ENCODE data around the gene PIP4K2C.
A peak's percentile ranks its signal among the peaks of the same experiment; 100 is the strongest.

PIP4K2C gene

DNA sequence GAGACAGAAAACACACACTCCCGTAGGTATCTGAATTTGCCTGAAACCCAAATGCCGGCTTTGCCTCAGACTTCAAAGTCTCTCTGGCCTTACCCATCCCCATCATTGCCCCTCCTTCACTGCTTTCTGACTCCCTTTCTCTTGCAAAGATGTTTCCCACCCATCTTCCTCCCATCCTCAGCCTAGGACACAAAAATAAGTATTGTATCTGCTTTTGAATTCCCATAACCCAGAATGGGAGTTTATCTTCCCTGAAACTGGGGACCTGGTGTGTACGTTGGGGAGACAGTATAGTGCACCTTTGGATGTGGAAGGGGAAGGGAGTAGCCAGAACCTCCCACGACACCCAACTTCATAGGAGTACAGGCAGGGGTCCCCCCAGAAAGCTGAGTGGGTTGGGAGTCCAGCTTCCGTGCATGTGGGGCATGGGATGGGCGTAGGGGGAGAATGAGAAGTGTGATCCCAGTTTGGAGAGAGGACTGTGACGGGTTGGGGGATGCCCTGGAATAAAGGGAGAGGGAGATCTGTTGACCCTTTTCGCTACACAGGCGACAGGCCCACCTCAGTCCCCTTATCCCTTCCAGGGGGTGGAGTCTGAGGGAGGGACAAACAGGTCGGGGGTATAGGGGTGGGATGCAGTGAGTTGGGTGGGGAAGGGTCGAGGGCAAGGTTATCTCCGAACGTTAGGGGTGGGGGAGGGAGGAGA lies 41.6 kb upstream of the PIP4K2C start:
- H3K9ac ChIP-seq (ENCODE audit: low read length in 5 of 5) = no peak overlapping the region

DNA sequence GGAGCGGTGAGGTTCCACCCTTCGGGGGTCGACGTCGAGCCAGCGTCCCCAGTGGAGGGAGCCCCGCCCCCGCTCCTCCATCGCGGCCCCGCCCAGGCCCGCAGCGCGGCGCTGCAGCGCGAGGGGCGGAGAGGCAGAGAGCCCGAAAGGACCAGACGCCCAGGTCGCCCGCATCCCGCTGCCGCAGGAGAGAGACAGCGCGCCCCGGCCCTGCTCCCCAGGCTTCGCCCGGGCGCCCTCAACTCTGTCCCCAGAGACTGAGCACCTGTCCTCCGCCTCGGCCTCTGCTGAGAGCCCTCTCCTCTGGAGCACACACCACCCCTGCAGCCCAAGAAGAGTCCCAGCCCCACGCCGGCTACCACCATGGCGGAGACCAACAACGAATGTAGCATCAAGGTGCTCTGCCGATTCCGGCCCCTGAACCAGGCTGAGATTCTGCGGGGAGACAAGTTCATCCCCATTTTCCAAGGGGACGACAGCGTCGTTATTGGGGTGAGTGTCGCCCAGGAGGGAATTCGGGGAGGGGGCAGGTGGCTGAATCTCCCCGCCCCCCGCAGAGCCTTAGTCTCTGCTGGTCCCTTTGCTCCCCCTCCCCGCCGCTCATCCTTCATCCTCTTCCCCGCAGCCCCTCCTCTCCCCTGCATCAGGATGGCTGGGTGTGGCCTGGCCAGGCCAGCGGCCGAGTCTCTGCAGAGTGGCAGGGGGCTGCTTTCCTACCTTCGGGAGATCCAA lies 40.9 kb upstream of the PIP4K2C start, which contains the start of gene KIF5A:
Gene KIF5A (plus strand): TSS at position 136 of the 732 bp plus-strand sequence. CDS start 228 bp downstream, at position 364.
- peaks cover 17 to 42% (median 32%) of the 10 kb centered on the region in 5 donors for H3K27me3 ChIP-seq (ENCODE audit: control insufficient read depth in 5 of 5, insufficient read depth in 4 of 5, low read length in 5 of 5)
- no peak within 1 kb of the TSS for H3K27ac ChIP-seq (ENCODE audit: low read depth, low read length)
- no peaks in the 10 kb centered on the region for H3K36me3 ChIP-seq (ENCODE audit: control insufficient read depth in 5 of 5, insufficient read depth in 5 of 5, low read length in 5 of 5)
- H3K9me3 ChIP-seq (ENCODE audit: control insufficient read depth in 5 of 5, low read length in 5 of 5) = no peaks in the 10 kb centered on the region
- peak within 1 kb of the TSS in 1 of 5 donors; percentile 23 for H3K9ac ChIP-seq (ENCODE audit: low read length in 5 of 5)
- peak within 1 kb of the TSS in 3 of 5 donors; percentile 31 to 54 (median 36) for H3K4me3 ChIP-seq (ENCODE audit: low read depth in 1 of 5, low read length in 5 of 5)
- H3K4me1 ChIP-seq (ENCODE audit: control insufficient read depth in 5 of 5, insufficient read depth in 5 of 5, low read length in 5 of 5) = peaks cover 7 to 26% (median 23%) of the 10 kb centered on the region in 5 donors

More for the DNA sequence above, 41.6 kb upstream of the PIP4K2C start:
- Histone ChIP-seq H3K9me3 (ENCODE audit: control insufficient read depth in 5 of 5, low read length in 5 of 5) (no peaks in the 10 kb centered on the region), H3K27me3 (ENCODE audit: control insufficient read depth in 5 of 5, insufficient read depth in 4 of 5, low read length in 5 of 5) (peaks cover 17 to 36% (median 32%) of the 10 kb centered on the region in 5 donors), H3K4me3 (ENCODE audit: low read depth in 1 of 5, low read length in 5 of 5) (peak overlapping the region in 1 of 5 donors; percentile 54), H3K27ac (ENCODE audit: low read depth, low read length) (no peak overlapping the region), H3K36me3 (ENCODE audit: control insufficient read depth in 5 of 5, insufficient read depth in 5 of 5, low read length in 5 of 5) (no peaks in the 10 kb centered on the region), H3K4me1 (ENCODE audit: control insufficient read depth in 5 of 5, insufficient read depth in 5 of 5, low read length in 5 of 5) (peaks cover 7 to 32% (median 25%) of the 10 kb centered on the region in 5 donors)

DNA sequence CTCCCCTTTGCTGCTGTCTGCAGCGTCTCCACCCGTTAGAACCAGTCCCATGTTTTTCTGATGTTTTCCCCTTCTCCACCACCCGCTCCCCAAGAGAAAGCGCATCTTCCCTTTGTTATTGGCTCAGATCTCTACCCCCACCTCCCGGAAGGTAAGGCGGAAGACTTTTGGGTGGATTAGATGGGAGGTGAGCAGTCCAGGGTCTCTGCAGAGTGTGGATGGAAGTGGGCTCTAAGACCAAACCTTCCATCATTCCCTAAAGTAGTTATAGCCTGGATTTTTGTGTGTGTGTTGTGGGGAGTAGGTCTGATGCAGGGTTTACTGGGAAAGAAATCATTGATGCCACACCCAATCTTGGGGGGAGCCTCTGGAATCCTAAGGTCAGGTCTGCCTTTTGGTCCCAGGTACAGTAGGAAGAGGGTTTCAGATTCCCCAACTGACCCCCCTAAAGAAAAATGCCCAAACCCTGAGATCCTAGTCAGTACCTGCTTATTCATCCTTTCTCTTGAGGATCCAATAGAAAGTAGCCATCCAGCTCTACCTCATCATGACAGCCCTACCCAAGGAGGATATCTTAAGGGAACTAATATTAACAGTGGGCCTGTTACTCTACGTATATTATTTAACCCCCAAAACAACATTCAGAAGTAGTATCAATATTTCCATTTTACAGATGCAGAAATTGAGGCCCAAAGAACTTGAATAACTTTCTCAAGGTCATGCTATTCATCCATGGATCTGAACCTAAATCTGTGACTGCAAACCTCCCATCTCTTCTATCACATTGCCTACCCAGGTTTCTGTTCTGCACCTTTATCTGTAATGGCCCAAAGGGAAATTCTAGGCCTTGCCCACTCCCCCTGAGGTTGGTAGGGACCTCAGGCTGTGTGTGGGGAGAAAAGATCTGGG lies 40.1 kb upstream of the PIP4K2C start:
- no peaks in the 10 kb centered on the region for H3K36me3 ChIP-seq (ENCODE audit: control insufficient read depth in 5 of 5, insufficient read depth in 5 of 5, low read length in 5 of 5)
- peaks cover 6 to 20% (median 17%) of the 10 kb centered on the region in 5 donors for H3K4me1 ChIP-seq (ENCODE audit: control insufficient read depth in 5 of 5, insufficient read depth in 5 of 5, low read length in 5 of 5)
- H3K4me3 ChIP-seq (ENCODE audit: low read depth in 1 of 5, low read length in 5 of 5) = no peak overlapping the region
- no peak overlapping the region for H3K27ac ChIP-seq (ENCODE audit: low read depth, low read length)
- no peaks in the 10 kb centered on the region for H3K9me3 ChIP-seq (ENCODE audit: control insufficient read depth in 5 of 5, low read length in 5 of 5)
- H3K27me3 ChIP-seq (ENCODE audit: control insufficient read depth in 5 of 5, insufficient read depth in 4 of 5, low read length in 5 of 5) = peaks cover 17 to 42% (median 32%) of the 10 kb centered on the region in 5 donors
- no peak overlapping the region for H3K9ac ChIP-seq (ENCODE audit: low read length in 5 of 5)

DNA sequence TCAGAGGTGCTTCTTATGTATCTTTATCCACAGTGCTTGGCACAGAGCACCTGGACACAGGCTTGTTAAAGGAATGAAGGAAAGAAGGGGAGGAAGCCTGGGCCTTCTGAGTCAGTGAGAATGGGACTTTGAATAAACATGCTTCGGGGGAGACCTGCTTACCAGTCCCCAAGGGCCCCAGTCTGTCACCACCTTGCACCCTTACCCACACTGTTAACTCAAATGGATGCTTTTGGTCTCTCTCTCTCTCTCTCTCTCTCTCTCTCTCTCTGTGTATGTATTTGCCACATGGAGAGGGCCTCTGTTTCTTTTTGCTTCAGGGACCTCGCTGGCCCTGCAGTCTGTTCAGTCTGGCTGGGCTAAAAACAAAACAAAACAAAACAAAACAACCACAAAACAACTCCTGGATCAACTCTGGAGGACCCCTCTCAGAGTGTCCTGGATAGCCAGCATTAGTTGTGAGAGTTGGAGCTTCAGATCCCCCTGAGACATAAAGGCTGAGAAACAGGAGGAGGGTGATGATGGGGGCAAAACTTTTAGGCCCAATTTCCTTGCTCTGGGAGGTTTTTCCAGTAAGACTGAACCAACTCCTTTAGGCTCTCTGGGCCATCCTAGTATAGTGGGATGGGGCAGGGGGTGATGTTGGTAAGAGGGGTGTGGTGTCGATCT lies 39.2 kb upstream of the PIP4K2C start:
- no peak overlapping the region for H3K27ac ChIP-seq (ENCODE audit: low read depth, low read length)
- no peak overlapping the region for H3K4me3 ChIP-seq (ENCODE audit: low read depth in 1 of 5, low read length in 5 of 5)
- H3K4me1 ChIP-seq (ENCODE audit: control insufficient read depth in 5 of 5, insufficient read depth in 5 of 5, low read length in 5 of 5) = peaks cover 0 to 12% (median 10%) of the 10 kb centered on the region in 5 donors
- H3K36me3 ChIP-seq (ENCODE audit: control insufficient read depth in 5 of 5, insufficient read depth in 5 of 5, low read length in 5 of 5) = no peaks in the 10 kb centered on the region
- no peak overlapping the region for H3K9ac ChIP-seq (ENCODE audit: low read length in 5 of 5)
- H3K9me3 ChIP-seq (ENCODE audit: control insufficient read depth in 5 of 5, low read length in 5 of 5) = no peaks in the 10 kb centered on the region
- peaks cover 17 to 42% (median 32%) of the 10 kb centered on the region in 5 donors for H3K27me3 ChIP-seq (ENCODE audit: control insufficient read depth in 5 of 5, insufficient read depth in 4 of 5, low read length in 5 of 5)

DNA sequence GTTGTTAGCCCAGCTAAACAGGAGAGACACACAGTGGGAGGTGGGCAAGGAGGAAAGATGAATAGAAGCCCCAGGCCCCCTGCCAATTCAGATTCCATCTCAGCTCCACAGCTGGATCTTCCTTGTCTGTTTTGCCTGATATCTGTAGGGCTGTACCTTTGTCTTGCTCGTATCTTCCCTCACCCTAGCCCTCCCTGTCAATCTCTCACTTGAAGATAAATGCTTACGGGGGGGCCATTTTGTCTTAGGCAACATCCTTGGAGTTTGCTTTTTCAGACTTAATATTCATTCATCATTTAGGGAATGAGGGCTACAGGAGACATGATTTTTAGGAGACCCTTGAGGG lies 38.7 kb upstream of the PIP4K2C start:
- H3K27ac ChIP-seq (ENCODE audit: low read depth, low read length) = no peak overlapping the region
- H3K36me3 ChIP-seq (ENCODE audit: control insufficient read depth in 5 of 5, insufficient read depth in 5 of 5, low read length in 5 of 5) = no peaks in the 10 kb centered on the region
- peaks cover 17 to 42% (median 32%) of the 10 kb centered on the region in 5 donors for H3K27me3 ChIP-seq (ENCODE audit: control insufficient read depth in 5 of 5, insufficient read depth in 4 of 5, low read length in 5 of 5)
- no peak overlapping the region for H3K4me3 ChIP-seq (ENCODE audit: low read depth in 1 of 5, low read length in 5 of 5)
- no peaks in the 10 kb centered on the region for H3K9me3 ChIP-seq (ENCODE audit: control insufficient read depth in 5 of 5, low read length in 5 of 5)
- peaks cover 0 to 11% (median 9%) of the 10 kb centered on the region in 5 donors for H3K4me1 ChIP-seq (ENCODE audit: control insufficient read depth in 5 of 5, insufficient read depth in 5 of 5, low read length in 5 of 5)
- no peak overlapping the region for H3K9ac ChIP-seq (ENCODE audit: low read length in 5 of 5)

DNA sequence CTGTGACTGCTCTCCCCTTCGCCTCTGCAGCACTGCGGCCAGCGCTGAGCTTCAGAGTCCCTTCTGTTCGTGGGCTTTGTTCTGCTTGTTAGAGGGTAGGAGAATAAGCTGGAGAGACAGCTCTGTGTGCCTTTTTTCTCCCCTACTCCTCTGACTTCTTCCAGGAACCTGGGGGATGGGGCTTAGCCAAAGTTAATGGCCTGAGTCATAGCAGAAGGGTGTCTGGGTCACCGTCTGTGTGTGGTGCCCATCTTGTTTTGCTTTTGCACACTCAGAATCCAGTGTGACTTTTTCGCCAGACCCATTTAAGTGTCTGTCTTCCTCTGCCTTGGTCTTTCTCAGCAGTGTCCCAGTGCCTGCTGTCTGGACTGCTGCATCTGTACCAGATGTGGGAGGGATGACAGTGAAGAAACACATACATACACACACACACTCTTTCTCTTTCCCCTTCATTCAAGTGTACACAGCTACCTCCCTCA lies 38.1 kb upstream of the PIP4K2C start:
- Histone ChIP-seq H3K27me3 (ENCODE audit: control insufficient read depth in 5 of 5, insufficient read depth in 4 of 5, low read length in 5 of 5) (peaks cover 17 to 42% (median 32%) of the 10 kb centered on the region in 5 donors), H3K4me1 (ENCODE audit: control insufficient read depth in 5 of 5, insufficient read depth in 5 of 5, low read length in 5 of 5) (peaks cover 0 to 9% (median 5%) of the 10 kb centered on the region in 5 donors), H3K4me3 (ENCODE audit: low read depth in 1 of 5, low read length in 5 of 5) (no peak overlapping the region), H3K9me3 (ENCODE audit: control insufficient read depth in 5 of 5, low read length in 5 of 5) (no peaks in the 10 kb centered on the region), H3K36me3 (ENCODE audit: control insufficient read depth in 5 of 5, insufficient read depth in 5 of 5, low read length in 5 of 5) (no peaks in the 10 kb centered on the region), H3K9ac (ENCODE audit: low read length in 5 of 5) (no peak overlapping the region), H3K27ac (ENCODE audit: low read depth, low read length) (no peak overlapping the region)

DNA sequence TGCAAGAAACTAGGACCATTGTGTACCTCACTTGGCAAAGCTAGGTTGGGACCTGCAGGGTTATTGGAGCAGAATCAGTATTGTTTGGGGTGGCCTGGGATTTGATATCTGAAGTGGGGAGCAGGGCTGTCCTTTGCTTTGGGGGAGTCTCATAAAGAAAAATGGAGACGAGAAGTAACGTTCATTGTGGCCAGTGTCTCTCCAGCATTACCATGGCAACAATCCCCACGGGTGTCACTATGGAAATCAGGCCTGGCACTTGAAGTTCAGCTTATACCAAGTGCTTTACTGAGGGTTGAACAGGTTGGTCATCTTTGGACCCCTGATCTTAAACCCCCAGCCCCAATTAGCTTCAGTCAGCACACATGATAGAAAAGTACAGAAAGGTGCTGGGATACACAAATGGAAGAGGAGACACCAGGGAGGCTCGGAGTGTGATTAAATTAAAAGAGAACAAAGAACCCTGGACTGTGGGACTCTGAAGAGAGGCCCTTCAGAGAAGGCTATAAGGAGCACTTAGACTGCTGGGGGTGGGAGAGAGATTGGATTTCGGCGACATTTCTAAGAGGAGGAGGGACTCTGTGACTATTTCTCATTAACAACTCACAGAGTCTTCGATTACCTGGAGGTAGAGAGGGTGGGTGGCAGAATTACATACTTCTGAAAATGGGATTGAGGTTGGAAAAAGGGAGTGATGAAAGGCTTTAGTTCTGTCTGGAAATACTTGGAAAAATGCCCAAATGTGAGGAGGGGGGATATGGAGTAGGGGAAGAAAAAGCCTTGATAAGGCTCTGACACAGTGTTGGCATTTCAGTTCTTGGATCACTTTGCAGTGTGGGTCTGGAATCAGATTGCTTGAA lies 37.4 kb upstream of the PIP4K2C start:
- no peak overlapping the region for H3K9ac ChIP-seq (ENCODE audit: low read length in 5 of 5)
- no peak overlapping the region for H3K4me3 ChIP-seq (ENCODE audit: low read depth in 1 of 5, low read length in 5 of 5)
- peaks cover 17 to 42% (median 31%) of the 10 kb centered on the region in 5 donors for H3K27me3 ChIP-seq (ENCODE audit: control insufficient read depth in 5 of 5, insufficient read depth in 4 of 5, low read length in 5 of 5)
- H3K27ac ChIP-seq (ENCODE audit: low read depth, low read length) = no peak overlapping the region
- H3K9me3 ChIP-seq (ENCODE audit: control insufficient read depth in 5 of 5, low read length in 5 of 5) = no peaks in the 10 kb centered on the region
- H3K4me1 ChIP-seq (ENCODE audit: control insufficient read depth in 5 of 5, insufficient read depth in 5 of 5, low read length in 5 of 5) = peaks cover 0 to 9% (median 5%) of the 10 kb centered on the region in 5 donors
- no peaks in the 10 kb centered on the region for H3K36me3 ChIP-seq (ENCODE audit: control insufficient read depth in 5 of 5, insufficient read depth in 5 of 5, low read length in 5 of 5)

DNA sequence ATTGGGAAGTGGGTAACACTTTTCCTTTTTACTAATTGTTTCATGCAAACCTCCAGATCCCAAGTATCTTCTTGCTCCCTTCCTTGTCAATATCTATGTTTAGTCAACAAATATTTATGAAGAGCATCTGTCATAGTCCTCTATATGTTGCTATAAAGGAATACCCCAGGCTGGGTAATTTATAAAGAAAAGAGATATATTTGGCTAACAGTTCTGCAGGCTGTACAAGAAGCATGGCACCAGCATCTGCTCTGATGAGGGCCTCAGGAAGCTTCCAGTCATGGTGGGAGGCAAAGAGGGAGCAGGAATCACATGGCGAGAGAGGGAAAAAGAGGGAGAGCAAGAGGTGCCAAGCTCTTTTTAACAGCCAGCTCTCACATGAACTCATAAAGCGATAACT lies 36.5 kb upstream of the PIP4K2C start:
- peaks cover 9 to 36% (median 23%) of the 10 kb centered on the region in 5 donors for H3K27me3 ChIP-seq (ENCODE audit: control insufficient read depth in 5 of 5, insufficient read depth in 4 of 5, low read length in 5 of 5)
- H3K36me3 ChIP-seq (ENCODE audit: control insufficient read depth in 5 of 5, insufficient read depth in 5 of 5, low read length in 5 of 5) = no peaks in the 10 kb centered on the region
- no peaks in the 10 kb centered on the region for H3K9me3 ChIP-seq (ENCODE audit: control insufficient read depth in 5 of 5, low read length in 5 of 5)
- H3K9ac ChIP-seq (ENCODE audit: low read length in 5 of 5) = no peak overlapping the region
- H3K27ac ChIP-seq (ENCODE audit: low read depth, low read length) = no peak overlapping the region
- peaks cover 0 to 7% (median 5%) of the 10 kb centered on the region in 5 donors for H3K4me1 ChIP-seq (ENCODE audit: control insufficient read depth in 5 of 5, insufficient read depth in 5 of 5, low read length in 5 of 5)
- no peak overlapping the region for H3K4me3 ChIP-seq (ENCODE audit: low read depth in 1 of 5, low read length in 5 of 5)
